Kidney epithelial cell (primary cell): Measurements from ENCODE around the gene STOM. TPM values are rescaled to one million over a fixed set of nuclear protein-coding genes. Genes with fewer than 3 reads are reported as not detected.
"Not testable (repeated sequence)": the region's sequence is repeated elsewhere in the genome, so short reads cannot be mapped to it uniquely, and the experiment has no call there.

Source experiments
- DNase-seq: peaks from one replicate; pipeline ENCODE4 v3.0.0-alpha.2; 2010; ENCODE audit warnings: low read depth
- H3K27me3 ChIP-seq: 2 replicates; pipeline ENCODE4 v1.6.0; 2011; ENCODE audit warnings: low read length; ENCODE audit not compliant: control insufficient read depth, insufficient read depth
- H3K36me3 ChIP-seq: 2 replicates; pipeline ENCODE4 v1.5.1; 2011; ENCODE audit warnings: low read length; ENCODE audit not compliant: control insufficient read depth, insufficient read depth
- H3K4me3 ChIP-seq: 2 replicates; pipeline ENCODE4 v1.5.1; 2011; ENCODE audit warnings: low read depth, mild to moderate bottlenecking, control low read depth, low read length
- total RNA-seq: library from RNA; depleted of rRNA; stranded (reverse); fragments of >200 nt; gene quantifications from 2 replicates; pipeline ENCODE4 v1.2.3, GENCODE V29; 2015
- TF ChIP-seq, protein P1 (sequence below): IDR thresholded peaks from 2 replicates; pipeline ENCODE4 v1.5.1; 2011; ENCODE audit warnings: mild to moderate bottlenecking, moderate library complexity, low read length, control low read depth, inconsistent platforms; ENCODE audit not compliant: insufficient read depth, poor library complexity, severe bottlenecking

STOM gene
- total RNA-seq, 1 donor from 2014 or later, result 16.8 TPM

DNA sequence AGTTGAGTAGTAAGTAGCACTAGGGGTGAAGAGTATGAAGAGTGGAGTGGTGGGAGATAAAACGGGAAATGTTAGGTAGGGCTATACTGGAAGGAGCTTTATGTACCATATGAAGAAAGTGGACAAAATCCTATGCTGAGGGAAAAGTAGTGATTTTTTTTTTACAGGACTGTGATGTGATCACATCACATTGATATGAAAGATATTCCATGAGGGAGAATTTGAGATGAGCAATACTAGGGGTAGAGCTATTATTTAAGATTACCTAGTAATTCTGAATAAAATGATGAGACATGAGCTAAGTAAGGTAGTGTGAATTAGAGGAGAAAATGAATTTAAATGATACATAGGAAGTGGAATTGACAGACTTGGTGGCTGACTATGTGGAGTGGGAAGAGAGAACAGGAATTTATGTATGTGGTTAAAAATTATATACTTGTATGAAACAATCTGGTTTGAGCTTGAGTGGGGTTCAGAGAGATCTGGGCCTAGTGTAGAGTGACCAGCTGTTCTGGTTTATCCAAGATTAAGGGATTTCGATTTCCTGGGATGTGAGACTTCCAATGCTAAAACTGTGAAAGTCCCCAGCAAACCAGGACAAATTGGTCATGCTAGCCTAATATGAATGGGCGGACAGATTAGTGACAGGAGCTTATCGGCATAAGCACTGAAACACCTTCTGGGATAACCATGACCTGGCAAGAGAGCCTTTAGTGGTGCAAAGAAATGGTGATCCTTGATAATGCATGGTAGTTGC, 29.3 kb upstream of the STOM start:
- Histone ChIP-seq H3K36me3 (no peaks in the 10 kb centered on the region), H3K4me3 (no peak overlapping the region), H3K27me3 (no peaks in the 10 kb centered on the region)
- no peak for DNase-seq
- TF ChIP-seq, protein P1, sequence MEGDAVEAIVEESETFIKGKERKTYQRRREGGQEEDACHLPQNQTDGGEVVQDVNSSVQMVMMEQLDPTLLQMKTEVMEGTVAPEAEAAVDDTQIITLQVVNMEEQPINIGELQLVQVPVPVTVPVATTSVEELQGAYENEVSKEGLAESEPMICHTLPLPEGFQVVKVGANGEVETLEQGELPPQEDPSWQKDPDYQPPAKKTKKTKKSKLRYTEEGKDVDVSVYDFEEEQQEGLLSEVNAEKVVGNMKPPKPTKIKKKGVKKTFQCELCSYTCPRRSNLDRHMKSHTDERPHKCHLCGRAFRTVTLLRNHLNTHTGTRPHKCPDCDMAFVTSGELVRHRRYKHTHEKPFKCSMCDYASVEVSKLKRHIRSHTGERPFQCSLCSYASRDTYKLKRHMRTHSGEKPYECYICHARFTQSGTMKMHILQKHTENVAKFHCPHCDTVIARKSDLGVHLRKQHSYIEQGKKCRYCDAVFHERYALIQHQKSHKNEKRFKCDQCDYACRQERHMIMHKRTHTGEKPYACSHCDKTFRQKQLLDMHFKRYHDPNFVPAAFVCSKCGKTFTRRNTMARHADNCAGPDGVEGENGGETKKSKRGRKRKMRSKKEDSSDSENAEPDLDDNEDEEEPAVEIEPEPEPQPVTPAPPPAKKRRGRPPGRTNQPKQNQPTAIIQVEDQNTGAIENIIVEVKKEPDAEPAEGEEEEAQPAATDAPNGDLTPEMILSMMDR, result no peak

DNA sequence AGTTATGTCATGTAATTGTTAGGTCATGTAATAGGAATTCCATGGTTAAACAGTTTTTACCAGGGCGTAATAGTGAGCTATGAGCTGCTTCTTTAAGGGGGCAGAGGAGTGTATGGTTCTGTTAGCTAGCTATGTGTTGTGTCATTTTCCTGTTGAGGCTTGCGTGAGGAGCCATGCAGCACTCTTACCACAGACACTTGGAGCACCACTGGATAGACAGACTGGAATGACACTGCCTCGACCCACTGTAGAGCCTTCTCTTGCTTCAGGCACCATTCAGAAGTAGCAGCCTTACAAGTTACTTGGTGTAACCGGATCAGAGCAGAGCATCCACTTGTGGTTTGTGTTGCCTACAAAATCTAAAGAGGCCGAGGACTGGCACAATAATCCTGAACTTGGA, 28.3 kb upstream of the STOM start:
- H3K36me3 ChIP-seq, result no peaks in the 10 kb centered on the region
- peak; percentile 48 for DNase-seq
- no peaks in the 10 kb centered on the region for H3K27me3 ChIP-seq
- H3K4me3 ChIP-seq, result no peak overlapping the region
- TF ChIP-seq, protein P1, result no peak

DNA sequence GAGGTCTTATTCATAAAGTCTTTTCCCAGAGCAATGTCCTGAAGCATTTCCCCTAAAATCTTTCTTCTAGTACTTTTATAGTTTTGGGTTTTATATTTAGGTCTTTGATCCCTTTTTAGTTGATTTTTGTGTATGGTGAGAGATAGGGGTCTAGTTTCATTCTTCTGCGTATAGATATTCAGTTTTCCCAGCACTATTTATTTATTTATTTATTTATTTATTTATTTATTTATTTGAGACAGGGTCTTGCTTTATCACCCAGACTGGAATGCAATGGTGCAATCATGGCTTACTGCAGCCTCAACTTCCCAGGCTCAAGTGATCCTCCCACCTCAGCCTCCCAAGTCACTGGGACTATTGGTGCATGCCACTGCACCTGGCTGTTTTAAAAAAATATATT, 27.2 kb upstream of the STOM start:
- DNase-seq, H3K27me3 ChIP-seq, H3K4me3 ChIP-seq, H3K36me3 ChIP-seq: not testable (repeated sequence)

DNA sequence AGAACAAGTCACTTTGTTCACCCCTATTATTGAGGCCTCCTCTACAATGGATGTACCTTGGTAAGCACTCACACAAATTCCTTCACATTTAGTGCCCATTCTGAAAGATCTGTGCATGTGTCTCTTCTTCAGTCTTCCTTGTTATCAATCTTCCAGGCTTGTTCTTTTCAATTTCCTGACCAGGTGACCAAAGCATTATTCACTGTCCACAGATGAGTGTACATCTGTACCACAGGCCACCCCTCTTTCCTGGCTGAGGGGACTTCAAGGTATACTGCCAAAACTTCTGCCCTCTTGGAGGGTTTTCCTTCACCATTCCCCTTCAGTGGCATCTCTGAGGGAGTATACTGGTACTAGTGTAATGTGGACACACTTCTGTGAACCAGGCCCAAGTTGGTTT, 25.5 kb upstream of the STOM start:
- no peaks in the 10 kb centered on the region for H3K36me3 ChIP-seq
- no peaks in the 10 kb centered on the region for H3K27me3 ChIP-seq
- TF ChIP-seq, protein P1, result no peak
- no peak overlapping the region for H3K4me3 ChIP-seq
- no peak for DNase-seq

DNA sequence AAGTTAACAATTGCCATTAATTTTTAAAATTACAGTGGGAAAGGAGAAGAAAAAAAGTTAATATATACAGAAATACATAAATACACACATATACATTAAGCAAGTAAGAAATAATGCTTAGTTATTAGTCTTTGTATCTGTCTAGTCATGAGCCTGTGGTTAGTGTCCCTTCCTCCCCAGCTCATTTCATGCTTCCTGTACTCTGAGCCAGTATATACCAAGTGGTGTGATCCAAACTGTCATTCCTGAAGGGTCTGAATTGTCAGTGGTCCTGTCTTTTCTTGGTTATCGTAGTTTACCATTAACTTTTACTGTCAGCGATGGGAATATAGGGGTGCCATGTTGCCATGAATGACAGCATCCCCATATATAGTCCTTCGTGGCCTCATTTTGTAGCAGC, 24.2 kb upstream of the STOM start:
- H3K36me3 ChIP-seq, result no peaks in the 10 kb centered on the region
- H3K4me3 ChIP-seq, result no peak overlapping the region
- H3K27me3 ChIP-seq, result no peaks in the 10 kb centered on the region
- TF ChIP-seq, protein P1, result no peak
- no peak for DNase-seq

DNA sequence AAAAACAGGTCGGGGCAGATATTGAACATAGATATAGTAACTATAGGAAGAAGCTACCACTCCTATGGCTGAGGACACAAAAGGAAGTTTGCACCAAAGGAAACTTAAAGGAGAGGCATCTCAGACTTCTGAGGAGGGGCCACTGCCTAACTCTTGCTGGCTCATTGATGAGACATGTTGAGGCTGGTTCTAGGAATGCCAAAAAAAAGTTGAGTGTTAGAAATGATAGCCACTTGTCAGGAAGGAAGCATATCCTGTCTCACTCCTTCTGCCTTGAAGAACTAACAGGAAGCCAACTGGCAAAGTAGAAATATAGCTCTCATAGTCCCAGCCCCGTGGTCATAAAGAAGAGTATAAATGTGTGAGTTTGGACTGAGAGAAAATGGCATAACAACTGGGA, 23.3 kb upstream of the STOM start:
- Histone ChIP-seq H3K4me3 (no peak overlapping the region), H3K27me3 (no peaks in the 10 kb centered on the region), H3K36me3 (no peaks in the 10 kb centered on the region)
- no peak for DNase-seq
- TF ChIP-seq, protein P1, result no peak
